ENCODE data around the gene INSIG2. TPM values are rescaled to one million over a fixed set of nuclear protein-coding genes. Genes with fewer than 3 reads are reported as not detected.

Gene INSIG2
- total and polyA plus RNA-seq, 9 of the 15 experiments (the other 6 are each of a cell fraction or from before 2014, with no cell fraction given), result 1.5 to 34.2 (median 6.4) TPM

GRCh38 chr2:118105497-118105896, 17.2 kb downstream of the INSIG2 start:
- Histone ChIP-seq H3K4me3 (no peak overlapping the region), H3K36me3 (ENCODE audit: control insufficient read depth, insufficient read depth, low read length) (peaks cover 9% of the 10 kb centered on the region; the same call in 1 of the 3 replicates), H3K4me2 (ENCODE audit: insufficient read depth, low read length) (no peak overlapping the region), H3K4me1 (replicated peaks in 1 of 2; ENCODE audit: control insufficient read depth in 2 of 2, insufficient read depth in 2 of 2, low read length in 2 of 2) (no peaks in the 10 kb centered on the region), H4K20me1 (replicated peaks; ENCODE audit: control insufficient read depth, insufficient read depth, low read length) (no peaks in the 10 kb centered on the region), H3K79me2 (ENCODE audit: control insufficient read depth, insufficient read depth, low read length) (no peaks in the 10 kb centered on the region), H3K9ac (ENCODE audit: insufficient read depth in 1 of 2, low read depth in 2 of 2, low read length in 2 of 2) (no peak overlapping the region), H3K9me1 (ENCODE audit: control insufficient read depth, insufficient read depth, low read length) (no peaks in the 10 kb centered on the region), H2AFZ (ENCODE audit: low read depth, low read length) (no peak overlapping the region), H3K27me3 (ENCODE audit: control insufficient read depth in 2 of 2, insufficient read depth in 2 of 2, low read length in 2 of 2) (no peaks in the 10 kb centered on the region), H3K27ac (ENCODE audit: extremely low read depth, low read depth, low read length) (no peak overlapping the region), H3K9me3 (replicated peaks; ENCODE audit: control insufficient read depth, insufficient read depth, low read depth, low read length) (no peaks in the 10 kb centered on the region)
- POLR2A ChIA-PET, result no interaction called here
- FAIRE-seq, result no peak
- TF ChIP-seq FOXA1 (IDR thresholded peaks at IDR 0.05; ENCODE audit: borderline replicate concordance) (no peak), USF2 (CRISPR knock-in tag; IDR thresholded peaks at IDR 0.05) (no peak), TGIF2 (CRISPR knock-in tag; IDR thresholded peaks at IDR 0.05) (no peak), ZNF668 (CRISPR knock-in tag; IDR thresholded peaks at IDR 0.05) (no peak), EGR1 (conservative IDR thresholded peaks at IDR 0.05) (no peak), RBM17 (IDR thresholded peaks at IDR 0.05; ENCODE audit: borderline replicate concordance, low read depth, low read length) (no peak), NFXL1 (CRISPR knock-in tag; IDR thresholded peaks at IDR 0.05) (no peak), PREB (CRISPR knock-in tag; IDR thresholded peaks at IDR 0.05) (no peak), ZNF696 (CRISPR knock-in tag; conservative IDR thresholded peaks at IDR 0.05) (no peak)
- in situ Hi-C loops (cut with MboI) (no loop called here), intact Hi-C loops (cut with micrococcal nuclease) (no loop called here)
- no TSS peak for BruUV-seq (replicated peaks)
- no peak for DNase-seq (ENCODE audit: extremely low read depth in 1 of 4, low spot score in 3 of 4)
- no peak for ATAC-seq
- 59% methylated on average over 4 of the region's 4 CpGs for WGBS (ENCODE audit: insufficient coverage, low coverage, missing lambda C conversion rate)
- CTCF ChIA-PET (ENCODE audit: low intra/inter-chr PET ratio), result no interaction called here
